ENCODE results near the gene GPR33. TPM values are rescaled to one million over a fixed set of nuclear protein-coding genes. Genes with fewer than 3 reads are reported as not detected.

Gene GPR33
- total and polyA plus RNA-seq, 2 of the 8 experiments (the other 6 are each of a cell fraction or from before 2014, with no cell fraction given) = not detected

- no peak overlapping the region for H3K9ac ChIP-seq (replicated peaks in 1 of 4; ENCODE audit: extremely low read depth in 1 of 4, low read depth in 3 of 4, low read length in 3 of 4)
- no peak overlapping the region for H3K23ac ChIP-seq (ENCODE audit: insufficient read length)
- H2BK120ac ChIP-seq (replicated peaks; ENCODE audit: low read depth, low read length) = no peak overlapping the region
- FAIRE-seq (no peak), DNase-seq (ENCODE audit: low read depth in 1 of 2, low spot score in 2 of 2) (no peak)
- no peaks in the 10 kb centered on the region for H3K36me3 ChIP-seq (ENCODE audit: control insufficient read depth in 2 of 4, insufficient read depth in 4 of 4, low read length in 3 of 4)
- H2BK15ac ChIP-seq (ENCODE audit: low read length) = no peak overlapping the region
- H3K4me3 ChIP-seq (ENCODE audit: extremely low read depth in 1 of 4, insufficient read depth in 2 of 4, low read depth in 3 of 4, low read length in 4 of 4) = no peak overlapping the region
- H2BK20ac ChIP-seq (ENCODE audit: low read length) = no peak overlapping the region
- POLR2A ChIA-PET (ENCODE audit: partially characterized antibody) = no interaction called here
- H3K4me1 ChIP-seq (replicated peaks in 1 of 4; ENCODE audit: control insufficient read depth in 3 of 4, insufficient read depth in 4 of 4, low read length in 3 of 4) = no peaks in the 10 kb centered on the region
- no peak overlapping the region for H3K27ac ChIP-seq (ENCODE audit: low read depth, low read length)
- no peak overlapping the region for H2BK5ac ChIP-seq (ENCODE audit: low read depth, low read length)
- no peak overlapping the region for H3K18ac ChIP-seq (ENCODE audit: extremely low read depth, low read length)
- WGBS, 2 experiments (ENCODE audit: extremely low coverage in 1 of 2, insufficient coverage in 1 of 2, insufficient read length in 1 of 2, insufficient replicate concordance in 2 of 2, low coverage in 1 of 2, low lambda C conversion rate in 2 of 2, missing lambda C conversion rate in 1 of 2) = 94% methylated on average over 8 of the region's 8 CpGs; no CpG with 5 or more reads in 1 of the 2 experiments
- no peak overlapping the region for H2BK12ac ChIP-seq (ENCODE audit: low read depth, low read length)
- no peak overlapping the region for H2AK5ac ChIP-seq (ENCODE audit: low read depth, low read length)
- no peaks in the 10 kb centered on the region for H3K23me2 ChIP-seq (ENCODE audit: low read depth, low read length)
- no peak overlapping the region for H4K8ac ChIP-seq (ENCODE audit: extremely low read depth, insufficient read depth, low read length)
- peaks cover 0 to 9% of the 10 kb centered on the region in 2 experiments; a peak in 3 of 4 replicates for H3K9me3 ChIP-seq (ENCODE audit: insufficient read depth in 2 of 2, low read depth in 1 of 2, low read length in 1 of 2)
- no peak overlapping the region for H3K4ac ChIP-seq (replicated peaks; ENCODE audit: insufficient read length, low read depth, low read length)
- H2AFZ ChIP-seq (ENCODE audit: low read length) = no peak overlapping the region
- H3K14ac ChIP-seq (ENCODE audit: insufficient read length) = no peak overlapping the region
- H3K79me2 ChIP-seq (ENCODE audit: control insufficient read depth in 1 of 2, insufficient read depth in 2 of 2, low read length in 2 of 2) = no peaks in the 10 kb centered on the region
- CTCF ChIA-PET (ENCODE audit: partially characterized antibody) = no interaction called here
- no peaks in the 10 kb centered on the region for H3K79me1 ChIP-seq (ENCODE audit: low read depth, low read length)
- H3K27me3 ChIP-seq (replicated peaks in 1 of 4; ENCODE audit: control insufficient read depth in 3 of 4, extremely low read depth in 1 of 4, insufficient read depth in 3 of 4, low read length in 3 of 4) = no peaks in the 10 kb centered on the region
- H4K91ac ChIP-seq (replicated peaks; ENCODE audit: insufficient read length, low read length) = no peak overlapping the region
- H3K56ac ChIP-seq (replicated peaks; ENCODE audit: insufficient read length, low read depth, low read length) = no peak overlapping the region
- no peaks in the 10 kb centered on the region for H4K20me1 ChIP-seq (replicated peaks in 1 of 2; ENCODE audit: control insufficient read depth in 1 of 2, insufficient read depth in 2 of 2, low read length in 2 of 2)
- H3K4me2 ChIP-seq (ENCODE audit: insufficient read depth in 1 of 2, low read depth in 2 of 2, low read length in 2 of 2) = no peak overlapping the region
- H4K5ac ChIP-seq (ENCODE audit: insufficient read length, low read depth, low read length) = no peak overlapping the region
- TF ChIP-seq TBP (IDR thresholded peaks at IDR 0.05; ENCODE audit: low read depth, low read length) = no peak
- TF ChIP-seq YY1 (IDR thresholded peaks at IDR 0.05; ENCODE audit: low read depth, low read length) = no peak
- TF ChIP-seq RBBP5 (IDR thresholded peaks at IDR 0.05; ENCODE audit: borderline replicate concordance, low read depth, low read length) = no peak
- TF ChIP-seq EZH2 (IDR thresholded peaks at IDR 0.05; ENCODE audit: low read depth, low read length, severe bottlenecking) = no peak
- no peak for TF ChIP-seq ASH2L (IDR thresholded peaks at IDR 0.05; ENCODE audit: low read length)
- no peak for TF ChIP-seq TEAD4 (IDR thresholded peaks at IDR 0.05; ENCODE audit: low read depth, low read length)
- no peak for TF ChIP-seq KDM1A (IDR thresholded peaks at IDR 0.05; ENCODE audit: borderline replicate concordance, low read length)
- TF ChIP-seq MAFK (IDR thresholded peaks at IDR 0.05; ENCODE audit: low read depth, low read length) = no peak
- TF ChIP-seq SUZ12 (IDR thresholded peaks at IDR 0.05; ENCODE audit: low read length) = no peak
- no peak for TF ChIP-seq RFX5 (IDR thresholded peaks at IDR 0.05; ENCODE audit: borderline replicate concordance, low read depth, low read length)
- no peak for TF ChIP-seq KDM5A (IDR thresholded peaks at IDR 0.05; ENCODE audit: low read length)
- no peak for TF ChIP-seq TAF7 (optimal IDR thresholded peaks at IDR 0.05; ENCODE audit: borderline replicate concordance, low read depth, low read length)
- TF ChIP-seq BCL11A (IDR thresholded peaks at IDR 0.05; ENCODE audit: low read depth in 2 of 2, low read length in 2 of 2) = no peak
- no peak for TF ChIP-seq ATF2 (IDR thresholded peaks at IDR 0.05; ENCODE audit: low read length)
Measured at GRCh38 chr14:31527546-31527945, 39.7 kb upstream of the GPR33 start.

Measured in H1 (cell line).